OCI-LY7 (cell line): Measurements from ENCODE around the gene CDC20.

Source experiments
- EZH2phosphoT487 ChIP-seq: fragments of 200-600 bp; sonication (generic); IDR thresholded peaks from 2 replicates; pipeline ENCODE4 v1.6.1; 2018; ENCODE audit warnings: low read depth, borderline replicate concordance, mild to moderate bottlenecking, mixed run types, antibody characterized with exemption, low read length, moderate library complexity, mixed read lengths
- TF ChIP-seq, protein P1 (sequence below): fragments of 200-600 bp; sonication (generic); conservative IDR thresholded peaks from 2 replicates; pipeline ENCODE4 v1.5.1; 2014; ENCODE audit warnings: mild to moderate bottlenecking, antibody characterized with exemption, low read length, moderate library complexity, mixed read lengths

DNA sequence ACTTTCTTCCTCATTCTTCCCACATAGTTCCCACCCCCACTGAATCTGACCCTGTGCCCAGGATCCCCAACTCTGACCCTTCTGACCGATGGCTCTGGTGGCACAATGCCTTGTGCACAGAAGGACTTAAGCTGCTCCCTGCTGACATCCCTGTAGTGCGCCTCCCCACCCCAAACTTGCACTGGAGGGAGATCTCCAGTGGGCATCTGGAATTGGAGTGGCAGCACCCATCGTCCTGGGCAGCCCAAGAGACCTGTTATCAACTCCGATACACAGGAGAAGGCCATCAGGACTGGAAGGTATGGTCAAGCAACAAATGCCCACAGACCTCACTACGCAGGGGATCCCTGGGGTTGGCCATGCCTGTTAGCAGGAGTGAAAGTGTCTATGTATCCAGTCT, 12.1 kb upstream of the CDC20 start:
- TF ChIP-seq, protein P1, sequence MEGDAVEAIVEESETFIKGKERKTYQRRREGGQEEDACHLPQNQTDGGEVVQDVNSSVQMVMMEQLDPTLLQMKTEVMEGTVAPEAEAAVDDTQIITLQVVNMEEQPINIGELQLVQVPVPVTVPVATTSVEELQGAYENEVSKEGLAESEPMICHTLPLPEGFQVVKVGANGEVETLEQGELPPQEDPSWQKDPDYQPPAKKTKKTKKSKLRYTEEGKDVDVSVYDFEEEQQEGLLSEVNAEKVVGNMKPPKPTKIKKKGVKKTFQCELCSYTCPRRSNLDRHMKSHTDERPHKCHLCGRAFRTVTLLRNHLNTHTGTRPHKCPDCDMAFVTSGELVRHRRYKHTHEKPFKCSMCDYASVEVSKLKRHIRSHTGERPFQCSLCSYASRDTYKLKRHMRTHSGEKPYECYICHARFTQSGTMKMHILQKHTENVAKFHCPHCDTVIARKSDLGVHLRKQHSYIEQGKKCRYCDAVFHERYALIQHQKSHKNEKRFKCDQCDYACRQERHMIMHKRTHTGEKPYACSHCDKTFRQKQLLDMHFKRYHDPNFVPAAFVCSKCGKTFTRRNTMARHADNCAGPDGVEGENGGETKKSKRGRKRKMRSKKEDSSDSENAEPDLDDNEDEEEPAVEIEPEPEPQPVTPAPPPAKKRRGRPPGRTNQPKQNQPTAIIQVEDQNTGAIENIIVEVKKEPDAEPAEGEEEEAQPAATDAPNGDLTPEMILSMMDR = no peak
- TF ChIP-seq EZH2phosphoT487 = no peak
